ENCODE results near the gene APBA2. TPM values are rescaled to one million over a fixed set of nuclear protein-coding genes. Genes with fewer than 3 reads are reported as not detected.
"Not testable (repeated sequence)": the region's sequence is repeated elsewhere in the genome, so short reads cannot be mapped to it uniquely, and the experiment has no call there.

APBA2 gene
- total RNA-seq, 4 donors from 2014 or later, result 7.2 to 33.8 (median 8.8) TPM

- Histone ChIP-seq H3K36me3 (no peaks in the 10 kb centered on the region), H3K4me1 (peaks cover 0 to 8% (median 0%) of the 10 kb centered on the region in 4 donors), H3K27ac (no peak overlapping the region), H3K27me3 (no peaks in the 10 kb centered on the region), H3K9me3 (no peaks in the 10 kb centered on the region), H3K4me3 (no peak overlapping the region)
- no peak for DNase-seq
- no peak for TF ChIP-seq CTCF (IDR thresholded peaks at IDR 0.05)
- TF ChIP-seq POLR2A (IDR thresholded peaks at IDR 0.05), result no peak
These were observed 213.5 kb downstream of the APBA2 start for GRCh38 chr15:29099131-29099880.

- Histone ChIP-seq H3K36me3 (no peaks in the 10 kb centered on the region), H3K4me1 (peaks cover 0 to 8% (median 0%) of the 10 kb centered on the region in 4 donors), H3K27me3 (no peaks in the 10 kb centered on the region), H3K4me3 (no peak overlapping the region), H3K9me3 (no peaks in the 10 kb centered on the region), H3K27ac (no peak overlapping the region)
- TF ChIP-seq POLR2A (IDR thresholded peaks at IDR 0.05) (no peak), CTCF (IDR thresholded peaks at IDR 0.05) (no peak)
- DNase-seq, result peak in 1 of 3 donors; percentile 37
These were observed 214.8 kb downstream of the APBA2 start for GRCh38 chr15:29100486-29101000.

GRCh38 chr15:29101491-29101890 lies 215.7 kb downstream of the APBA2 start:
- Histone ChIP-seq H3K27ac (no peak overlapping the region), H3K4me1 (peaks cover 0 to 8% (median 0%) of the 10 kb centered on the region in 4 donors), H3K27me3 (no peaks in the 10 kb centered on the region), H3K36me3 (no peaks in the 10 kb centered on the region), H3K9me3 (no peaks in the 10 kb centered on the region), H3K4me3 (no peak overlapping the region)
- no peak for TF ChIP-seq CTCF (IDR thresholded peaks at IDR 0.05)
- no peak for TF ChIP-seq POLR2A (IDR thresholded peaks at IDR 0.05)
- no peak for DNase-seq

DNA sequence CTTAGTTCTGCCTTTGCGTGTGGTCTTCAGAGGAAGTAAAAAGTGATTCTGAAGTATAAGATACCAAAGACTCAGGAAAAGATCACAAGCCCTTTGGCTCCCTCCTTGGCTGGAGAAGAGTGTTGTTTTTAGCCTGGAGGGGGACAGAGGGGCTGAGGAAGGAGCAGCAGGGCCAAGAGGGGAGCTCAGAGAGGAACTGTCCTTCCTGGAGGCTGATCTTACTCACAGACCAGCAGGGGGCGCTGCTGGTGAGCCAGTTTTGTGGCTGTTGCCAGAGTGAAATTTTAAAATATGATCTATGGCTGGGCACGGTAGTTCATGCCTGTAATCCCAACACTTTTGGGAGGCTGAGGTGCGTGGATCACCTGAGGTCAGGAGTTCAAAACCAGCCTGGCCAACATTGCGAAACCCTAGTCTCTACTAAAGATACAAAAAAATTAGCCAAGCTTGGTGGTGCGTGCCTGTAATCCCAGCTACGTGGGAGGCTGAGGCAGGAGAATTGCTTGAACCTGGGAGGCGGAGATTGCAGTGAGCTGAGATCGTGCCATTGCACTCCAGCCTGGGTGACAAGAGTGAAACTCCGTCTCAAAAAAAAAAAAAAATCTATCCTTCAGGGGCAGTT lies 216.5 kb downstream of the APBA2 start:
- TF ChIP-seq CTCF (IDR thresholded peaks at IDR 0.05), result peak in 5 of 6 experiments; percentile 14 to 49 (median 38)
- not testable (repeated sequence) for H3K36me3 ChIP-seq, H3K9me3 ChIP-seq, H3K4me3 ChIP-seq, H3K4me1 ChIP-seq, H3K27me3 ChIP-seq, H3K27ac ChIP-seq
- DNase-seq, result peak in 1 of 3 donors; percentile 56

DNA sequence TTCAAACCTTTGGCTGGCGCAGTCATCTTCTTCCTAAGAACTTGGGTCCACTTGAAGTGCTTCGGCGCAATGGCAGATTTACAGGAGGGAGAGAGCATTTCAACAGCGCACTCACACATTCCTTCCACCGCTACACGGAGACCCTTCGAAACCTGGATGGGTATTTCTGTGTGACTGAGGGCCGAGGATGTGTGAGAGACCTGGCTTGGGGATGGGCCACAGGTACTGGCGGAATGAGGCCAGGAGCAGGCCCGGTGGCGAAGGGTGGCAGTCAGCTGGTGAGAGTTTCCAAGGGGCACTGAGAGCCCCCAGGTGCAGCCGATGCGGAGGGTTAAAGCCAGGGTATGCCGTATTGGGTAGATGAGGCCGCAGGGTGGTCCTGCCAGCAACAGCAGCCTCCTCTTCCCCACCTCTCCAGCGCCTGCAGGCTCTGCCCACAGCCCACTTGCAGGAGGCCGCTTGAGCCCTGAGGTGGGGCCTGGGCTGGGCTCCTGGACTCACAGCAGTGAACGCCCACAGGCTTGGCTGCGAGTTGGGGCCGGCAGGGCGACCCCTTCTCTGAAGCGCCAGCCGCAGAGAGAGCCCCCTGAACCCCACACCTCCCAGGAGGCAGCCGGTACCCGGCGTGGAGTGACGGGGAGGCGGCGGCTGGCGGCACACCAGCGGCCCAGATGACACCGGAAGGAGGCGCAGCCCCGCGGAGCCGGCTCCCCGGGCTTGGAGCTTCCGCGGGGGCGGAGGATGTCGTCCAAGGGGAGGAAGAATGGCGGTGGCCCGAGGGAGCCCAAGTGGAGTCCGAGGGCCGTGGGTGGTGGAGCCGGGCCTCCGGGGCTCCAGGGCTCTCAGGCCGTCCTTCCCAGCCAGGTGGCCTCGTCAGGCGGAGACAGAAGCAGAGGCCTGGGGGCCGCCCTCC lies 217.4 kb downstream of the APBA2 start:
- no peak for DNase-seq
- peaks cover 0 to 8% (median 0%) of the 10 kb centered on the region in 4 donors for H3K4me1 ChIP-seq
- no peaks in the 10 kb centered on the region for H3K27me3 ChIP-seq
- TF ChIP-seq CTCF (IDR thresholded peaks at IDR 0.05) (no peak), POLR2A (IDR thresholded peaks at IDR 0.05) (no peak)
- H3K27ac ChIP-seq, result peak overlapping the region in 1 of 4 donors; percentile 21
- H3K4me3 ChIP-seq, result peak overlapping the region in 3 of 4 donors; percentile 14 to 40 (median 35)
- no peaks in the 10 kb centered on the region for H3K9me3 ChIP-seq
- H3K36me3 ChIP-seq, result no peaks in the 10 kb centered on the region
